K562 (cell line): ENCODE measurements around the gene CSF1R.

Experiments
- KDM2B ChIP-seq: fragments of 250-450 bp; sonication (Bioruptor Pico); IDR thresholded peaks from 2 replicates; pipeline ENCODE4 v1.8.0; 2021; ENCODE audit warnings: mild to moderate bottlenecking, moderate library complexity
- ZNF324 ChIP-seq: fragments of 250-450 bp; sonication (Bioruptor Pico); IDR thresholded peaks from 2 replicates; pipeline ENCODE4 v1.4.0; 2020; ENCODE audit warnings: mild to moderate bottlenecking
- ZNF445 ChIP-seq: fragments of 250-450 bp; sonication (Bioruptor Pico); IDR thresholded peaks from 2 replicates; pipeline ENCODE4 v1.4.0; 2020; ENCODE audit warnings: low read depth, mild to moderate bottlenecking, moderate library complexity
- TF ChIP-seq, protein P1 (sequence below), 3 experiments: IDR thresholded peaks in 2 of 3; conservative IDR thresholded peaks in 1 of 3; 2 replicates each; pipeline ENCODE4 v1.5.1; 2011 to 2012; ENCODE audit warnings: low read length in 3 of 3, mild to moderate bottlenecking in 3 of 3, control low read depth in 2 of 3, improper control_type of control experiment in 1 of 3, inconsistent platforms in 1 of 3, low read depth in 1 of 3, mixed read lengths in 1 of 3, moderate library complexity in 1 of 3; ENCODE audit not compliant: insufficient read depth in 2 of 3
- TF ChIP-seq, protein P2 (sequence below), 2 experiments: fragments of 450-650 bp in 1 of 2; IDR thresholded peaks; 2 replicates each; pipeline ENCODE4 v1.6.1; 2011 to 2017; ENCODE audit warnings: low read depth in 2 of 2, antibody characterized with exemption in 1 of 2, borderline replicate concordance in 1 of 2, low read length in 1 of 2, mild to moderate bottlenecking in 1 of 2, mixed read lengths in 1 of 2; ENCODE audit not compliant: control insufficient read depth in 1 of 2
- TF ChIP-seq, protein P3 (sequence below): fragments of 450-650 bp; formaldehyde crosslinking; IDR thresholded peaks from 2 replicates; pipeline ENCODE4 v1.4.0; 2020; ENCODE audit warnings: mild to moderate bottlenecking, moderate library complexity
- TF ChIP-seq, protein P4 (sequence below): sonication (generic); formaldehyde crosslinking; IDR thresholded peaks from 2 replicates; pipeline ENCODE4 v1.5.0; 2020; ENCODE audit warnings: missing genetic modification reagents

DNA sequence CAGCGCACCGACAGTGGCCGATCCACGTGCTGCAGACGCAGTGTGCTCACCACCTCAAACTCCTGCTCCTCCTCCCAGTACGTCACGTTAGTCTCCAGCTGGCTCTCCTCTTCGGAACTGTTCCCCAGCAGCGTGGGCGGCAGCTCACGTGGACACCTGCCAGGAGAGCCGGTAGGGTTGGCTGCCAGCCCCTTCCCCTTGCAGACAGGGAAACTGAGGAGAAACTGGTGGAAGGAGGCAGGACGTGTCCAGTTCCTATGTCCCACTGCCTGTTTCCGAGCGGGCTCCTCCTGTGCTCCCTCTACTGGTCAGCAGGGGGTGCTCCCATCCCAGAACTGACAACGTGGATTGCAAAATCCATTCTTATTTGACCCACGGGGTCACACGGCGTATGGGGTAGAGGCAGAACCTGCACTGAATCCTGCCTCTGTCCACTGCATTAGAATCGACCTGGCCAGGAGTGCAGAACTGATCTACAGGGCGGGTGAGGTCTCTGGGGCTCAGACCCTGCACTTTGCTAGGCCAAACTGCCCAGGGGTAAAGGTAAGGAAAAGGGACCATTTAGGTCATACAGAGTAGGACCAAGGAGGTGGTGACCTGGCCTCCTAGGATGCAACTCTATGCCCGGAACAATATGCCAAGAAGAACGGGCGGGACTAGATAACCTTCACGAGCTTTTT lies 43.6 kb upstream of the CSF1R start:
- TF ChIP-seq, protein P1, sequence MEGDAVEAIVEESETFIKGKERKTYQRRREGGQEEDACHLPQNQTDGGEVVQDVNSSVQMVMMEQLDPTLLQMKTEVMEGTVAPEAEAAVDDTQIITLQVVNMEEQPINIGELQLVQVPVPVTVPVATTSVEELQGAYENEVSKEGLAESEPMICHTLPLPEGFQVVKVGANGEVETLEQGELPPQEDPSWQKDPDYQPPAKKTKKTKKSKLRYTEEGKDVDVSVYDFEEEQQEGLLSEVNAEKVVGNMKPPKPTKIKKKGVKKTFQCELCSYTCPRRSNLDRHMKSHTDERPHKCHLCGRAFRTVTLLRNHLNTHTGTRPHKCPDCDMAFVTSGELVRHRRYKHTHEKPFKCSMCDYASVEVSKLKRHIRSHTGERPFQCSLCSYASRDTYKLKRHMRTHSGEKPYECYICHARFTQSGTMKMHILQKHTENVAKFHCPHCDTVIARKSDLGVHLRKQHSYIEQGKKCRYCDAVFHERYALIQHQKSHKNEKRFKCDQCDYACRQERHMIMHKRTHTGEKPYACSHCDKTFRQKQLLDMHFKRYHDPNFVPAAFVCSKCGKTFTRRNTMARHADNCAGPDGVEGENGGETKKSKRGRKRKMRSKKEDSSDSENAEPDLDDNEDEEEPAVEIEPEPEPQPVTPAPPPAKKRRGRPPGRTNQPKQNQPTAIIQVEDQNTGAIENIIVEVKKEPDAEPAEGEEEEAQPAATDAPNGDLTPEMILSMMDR (IDR thresholded peaks at IDR 0.05 in 2 of 3, conservative IDR thresholded peaks at IDR 0.05 in 1 of 3; ENCODE audit: insufficient read depth in 2 of 3, low read depth in 1 of 3, low read length in 3 of 3): peak; percentile 87 to 98 (median 97)
- TF ChIP-seq ZNF445 (CRISPR knock-in tag) (no peak), KDM2B (CRISPR knock-in tag) (no peak), ZNF324 (no peak)
- TF ChIP-seq, protein P2, sequence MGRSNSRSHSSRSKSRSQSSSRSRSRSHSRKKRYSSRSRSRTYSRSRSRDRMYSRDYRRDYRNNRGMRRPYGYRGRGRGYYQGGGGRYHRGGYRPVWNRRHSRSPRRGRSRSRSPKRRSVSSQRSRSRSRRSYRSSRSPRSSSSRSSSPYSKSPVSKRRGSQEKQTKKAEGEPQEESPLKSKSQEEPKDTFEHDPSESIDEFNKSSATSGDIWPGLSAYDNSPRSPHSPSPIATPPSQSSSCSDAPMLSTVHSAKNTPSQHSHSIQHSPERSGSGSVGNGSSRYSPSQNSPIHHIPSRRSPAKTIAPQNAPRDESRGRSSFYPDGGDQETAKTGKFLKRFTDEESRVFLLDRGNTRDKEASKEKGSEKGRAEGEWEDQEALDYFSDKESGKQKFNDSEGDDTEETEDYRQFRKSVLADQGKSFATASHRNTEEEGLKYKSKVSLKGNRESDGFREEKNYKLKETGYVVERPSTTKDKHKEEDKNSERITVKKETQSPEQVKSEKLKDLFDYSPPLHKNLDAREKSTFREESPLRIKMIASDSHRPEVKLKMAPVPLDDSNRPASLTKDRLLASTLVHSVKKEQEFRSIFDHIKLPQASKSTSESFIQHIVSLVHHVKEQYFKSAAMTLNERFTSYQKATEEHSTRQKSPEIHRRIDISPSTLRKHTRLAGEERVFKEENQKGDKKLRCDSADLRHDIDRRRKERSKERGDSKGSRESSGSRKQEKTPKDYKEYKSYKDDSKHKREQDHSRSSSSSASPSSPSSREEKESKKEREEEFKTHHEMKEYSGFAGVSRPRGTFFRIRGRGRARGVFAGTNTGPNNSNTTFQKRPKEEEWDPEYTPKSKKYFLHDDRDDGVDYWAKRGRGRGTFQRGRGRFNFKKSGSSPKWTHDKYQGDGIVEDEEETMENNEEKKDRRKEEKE (IDR thresholded peaks at IDR 0.05; ENCODE audit: borderline replicate concordance in 1 of 2, control insufficient read depth in 1 of 2, low read depth in 2 of 2, low read length in 1 of 2): no peak
- TF ChIP-seq, protein P3, sequence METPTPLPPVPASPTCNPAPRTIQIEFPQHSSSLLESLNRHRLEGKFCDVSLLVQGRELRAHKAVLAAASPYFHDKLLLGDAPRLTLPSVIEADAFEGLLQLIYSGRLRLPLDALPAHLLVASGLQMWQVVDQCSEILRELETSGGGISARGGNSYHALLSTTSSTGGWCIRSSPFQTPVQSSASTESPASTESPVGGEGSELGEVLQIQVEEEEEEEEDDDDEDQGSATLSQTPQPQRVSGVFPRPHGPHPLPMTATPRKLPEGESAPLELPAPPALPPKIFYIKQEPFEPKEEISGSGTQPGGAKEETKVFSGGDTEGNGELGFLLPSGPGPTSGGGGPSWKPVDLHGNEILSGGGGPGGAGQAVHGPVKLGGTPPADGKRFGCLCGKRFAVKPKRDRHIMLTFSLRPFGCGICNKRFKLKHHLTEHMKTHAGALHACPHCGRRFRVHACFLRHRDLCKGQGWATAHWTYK (CRISPR knock-in tag): 0 out of 2 replicates have a peak, but pooled peaks have one; percentile 37
- TF ChIP-seq, protein P4, sequence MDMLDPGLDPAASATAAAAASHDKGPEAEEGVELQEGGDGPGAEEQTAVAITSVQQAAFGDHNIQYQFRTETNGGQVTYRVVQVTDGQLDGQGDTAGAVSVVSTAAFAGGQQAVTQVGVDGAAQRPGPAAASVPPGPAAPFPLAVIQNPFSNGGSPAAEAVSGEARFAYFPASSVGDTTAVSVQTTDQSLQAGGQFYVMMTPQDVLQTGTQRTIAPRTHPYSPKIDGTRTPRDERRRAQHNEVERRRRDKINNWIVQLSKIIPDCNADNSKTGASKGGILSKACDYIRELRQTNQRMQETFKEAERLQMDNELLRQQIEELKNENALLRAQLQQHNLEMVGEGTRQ: peak; percentile 41; the same call in 1 of the 2 replicates
